ENCODE results near the gene IL13.
"Not testable (repeated sequence)": the region's sequence is repeated elsewhere in the genome, so short reads cannot be mapped to it uniquely, and the experiment has no call there.

The IL13 gene

DNA sequence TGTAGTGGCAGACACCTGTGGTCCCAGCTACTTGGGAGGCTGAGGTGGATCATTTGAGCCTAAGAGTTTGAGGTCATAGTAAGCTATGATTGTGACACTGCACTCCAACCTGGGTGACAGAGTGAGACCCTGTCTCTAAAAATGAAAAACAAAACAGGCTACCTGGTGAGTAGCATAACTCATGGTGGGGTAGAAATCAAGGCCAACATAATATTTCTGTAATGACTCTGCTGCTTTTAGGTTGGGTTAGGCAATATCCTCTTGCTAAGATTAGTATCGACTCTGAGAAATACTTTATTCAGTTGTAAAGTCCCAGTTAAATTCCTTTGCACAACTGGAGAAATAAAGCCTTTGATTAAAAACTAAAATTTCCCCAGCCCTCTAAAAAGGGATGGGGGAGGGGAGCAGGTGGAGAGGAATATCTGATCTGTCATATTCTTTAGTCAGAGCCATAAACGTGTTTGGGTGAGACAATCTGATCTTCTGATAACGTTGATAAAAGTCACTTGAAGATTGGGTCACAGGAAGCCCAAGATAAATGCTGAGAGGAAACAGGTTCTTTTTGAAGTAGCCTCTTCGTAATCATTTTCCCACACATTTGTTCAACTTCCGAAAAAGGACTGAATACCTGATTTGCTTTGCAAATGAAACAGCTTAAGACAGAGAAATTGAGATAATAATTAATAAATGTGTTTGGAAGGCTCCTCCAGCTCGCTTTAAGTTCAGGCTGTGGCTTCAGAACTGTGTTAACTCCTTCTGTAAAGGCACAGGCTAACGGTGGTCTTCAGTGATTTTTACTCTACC, 30.8 kb downstream of the IL13 start:
- DNase-seq (ENCODE audit: low read depth) = no peak

DNA sequence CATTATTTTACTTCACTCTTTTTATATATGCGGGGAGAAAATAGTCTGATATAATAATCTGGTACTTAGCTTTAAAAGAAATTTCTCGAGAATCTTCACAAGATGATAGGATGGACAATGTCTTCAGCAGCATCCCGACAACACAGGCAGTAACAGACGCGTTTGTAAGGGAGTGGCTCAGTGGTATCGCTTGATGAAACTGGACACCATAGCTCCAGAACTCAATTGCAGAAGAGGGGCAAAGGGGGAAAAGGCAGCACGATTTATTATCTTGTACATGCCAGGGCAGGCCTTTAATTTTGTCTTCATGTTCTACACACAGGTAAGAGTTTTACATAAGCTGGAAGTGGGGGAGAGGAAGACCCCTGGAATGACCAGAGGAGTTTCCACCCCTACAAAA, 31.5 kb downstream of the IL13 start:
- DNase-seq (ENCODE audit: low read depth) = no peak

DNA sequence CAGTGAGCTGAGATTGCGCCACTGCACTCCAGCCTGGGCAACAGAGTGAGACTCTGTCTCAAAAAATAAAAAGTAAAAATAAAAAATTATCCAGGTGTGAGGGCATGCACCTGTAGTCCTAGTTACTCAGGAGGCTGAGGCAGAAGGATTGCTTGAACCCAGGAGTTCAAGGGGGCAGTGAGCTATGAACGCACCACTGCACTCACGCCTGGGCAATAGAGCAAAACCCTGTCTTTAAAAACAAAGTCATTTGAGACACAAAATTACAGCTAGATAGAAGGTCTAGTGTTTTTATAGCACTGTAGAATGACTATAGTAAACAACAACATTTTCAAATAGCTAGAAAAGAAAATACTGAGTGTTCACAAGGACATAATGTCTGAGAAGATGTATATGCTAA, 32.2 kb downstream of the IL13 start:
- DNase-seq (ENCODE audit: low read depth) = no peak

DNA sequence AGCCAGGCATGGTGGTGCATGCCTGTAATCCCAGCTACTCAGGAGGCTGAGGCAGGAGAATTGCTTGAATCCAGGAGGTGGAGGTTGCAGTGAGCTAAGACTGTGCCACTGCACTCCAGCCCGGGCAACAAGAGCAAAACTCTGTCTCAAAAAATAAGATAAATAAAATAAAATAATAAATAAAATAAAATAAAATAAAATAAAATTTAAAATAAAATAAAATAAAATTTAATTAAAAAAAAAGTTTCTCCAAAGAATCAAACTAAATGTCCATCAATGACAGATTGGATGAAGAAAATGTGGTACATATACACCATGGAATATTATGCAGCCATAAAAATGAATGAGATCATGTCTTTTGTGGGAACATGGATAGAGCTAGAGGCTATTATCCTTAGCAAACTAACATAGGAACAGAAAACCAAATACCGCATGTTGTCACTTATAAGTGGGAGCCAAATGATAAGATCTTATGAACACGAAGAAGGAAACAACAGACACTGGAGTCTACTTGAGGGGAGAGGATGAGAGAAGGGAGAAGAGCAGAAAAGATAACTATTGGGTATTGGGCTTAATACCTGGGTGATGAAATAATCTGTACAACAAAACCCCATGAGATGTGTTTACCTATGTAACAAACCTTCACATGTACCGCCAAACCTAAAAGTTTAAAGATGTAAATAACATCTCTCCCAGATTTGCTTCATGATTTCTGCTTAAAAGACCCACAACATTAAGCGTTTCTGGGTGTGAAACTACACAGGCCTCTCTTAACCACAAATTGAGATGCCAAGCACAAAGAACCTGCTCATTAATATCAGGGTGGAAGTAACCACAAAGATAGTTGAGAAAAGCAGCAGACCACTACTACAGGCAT, 34.0 kb downstream of the IL13 start:
- DNase-seq (ENCODE audit: low read depth) = not testable (repeated sequence)

DNA sequence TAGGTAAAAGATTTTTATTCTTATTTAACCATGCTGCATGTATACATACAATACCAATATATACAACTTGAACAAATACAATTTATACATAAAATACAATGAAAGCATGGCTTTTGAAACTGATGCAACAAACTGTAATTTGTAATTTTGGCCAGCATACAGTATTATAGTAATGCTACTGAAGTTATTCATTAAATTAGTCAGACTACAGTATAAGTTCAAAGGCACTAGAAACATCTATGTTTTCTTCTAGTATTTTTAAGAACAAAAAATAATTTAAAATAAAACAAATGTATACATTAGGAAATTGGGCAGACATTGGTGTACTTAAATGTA, 34.6 kb downstream of the IL13 start:
- no peak for DNase-seq (ENCODE audit: low read depth)

DNA sequence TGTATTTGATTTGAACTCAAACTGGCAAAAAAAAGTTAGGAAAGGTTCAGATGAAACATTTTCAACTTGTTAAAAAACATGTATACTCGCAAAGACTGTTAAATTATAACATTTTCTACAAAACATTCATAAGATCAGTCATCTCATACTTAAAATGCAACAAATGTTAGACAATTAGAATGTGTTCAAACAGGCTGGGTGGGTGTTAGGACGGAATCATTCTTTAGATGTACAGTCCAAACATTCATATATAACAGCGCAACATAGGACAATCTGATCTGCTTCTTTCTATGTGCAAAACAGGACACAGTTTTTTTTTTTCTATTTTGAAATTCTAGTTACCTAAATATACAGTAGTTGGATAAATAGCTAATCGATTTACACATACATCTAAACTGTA, 38.0 kb downstream of the IL13 start:
- no peak for DNase-seq (ENCODE audit: low read depth)

DNA sequence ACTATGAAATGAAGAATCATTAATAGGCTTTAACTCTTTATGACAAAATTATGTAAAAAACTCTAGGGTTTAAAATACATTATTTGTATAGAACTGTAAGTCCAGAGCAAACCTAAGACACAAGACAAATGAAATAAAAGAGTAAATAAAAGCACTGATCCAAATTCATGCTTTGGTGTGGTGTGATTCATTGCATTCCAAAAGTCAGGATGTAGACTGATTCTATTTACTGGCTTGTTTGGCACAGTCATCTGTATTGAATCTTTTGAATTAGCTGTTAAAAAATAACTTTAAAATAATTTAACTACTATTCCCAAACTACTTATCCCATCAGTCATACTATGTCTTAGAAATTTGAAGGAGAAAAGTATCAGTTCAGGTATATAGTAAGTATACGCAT, 46.9 kb downstream of the IL13 start:
- no peak for DNase-seq (ENCODE audit: low read depth)

DNA sequence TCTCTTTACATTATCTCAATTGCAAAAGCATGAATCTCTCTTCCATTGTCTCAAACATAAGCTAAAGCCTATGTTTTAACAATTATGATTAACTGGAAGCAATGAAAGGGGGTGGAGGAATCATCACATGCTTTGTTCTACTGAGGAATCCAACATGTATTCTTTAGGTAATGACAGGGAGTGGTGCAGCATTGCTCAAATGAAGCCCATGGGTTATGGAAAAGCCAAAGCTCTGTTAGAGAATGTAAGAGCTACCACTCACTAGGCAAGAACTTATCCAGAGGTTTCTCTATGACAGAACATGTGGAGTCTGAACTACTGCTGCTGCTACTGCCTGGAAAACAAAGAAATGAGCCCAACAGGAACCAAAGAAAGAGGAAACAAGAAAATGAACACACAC, 50.7 kb downstream of the IL13 start:
- no peak for DNase-seq (ENCODE audit: low read depth)

Measured in GM04504 (cell line).